ENCODE measurements around the gene MAP6D1.

The MAP6D1 gene

DNA sequence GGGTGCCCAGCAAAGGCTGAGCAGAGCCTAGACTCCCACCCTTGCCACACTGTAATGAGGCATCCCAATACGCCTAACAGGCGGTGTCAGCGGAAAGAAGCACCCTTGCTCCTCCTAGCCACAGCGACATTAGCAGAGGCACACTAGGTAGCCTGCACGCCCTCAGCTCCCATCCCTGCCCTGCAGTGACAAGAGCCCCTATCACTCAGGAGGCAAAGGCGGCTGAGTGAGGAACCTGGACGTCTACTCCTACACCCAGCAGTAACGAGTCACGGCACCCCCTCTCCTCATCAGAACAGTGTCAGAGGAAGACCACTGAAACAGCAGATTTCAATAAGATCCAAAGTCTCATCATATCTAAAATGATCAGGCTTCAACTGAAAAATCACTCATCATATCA lies 12.0 kb upstream of the MAP6D1 start:
- Histone ChIP-seq H3K27ac (ENCODE audit: low read length) (no peak overlapping the region), H4K20me1 (ENCODE audit: insufficient read depth, low read length) (no peaks in the 10 kb centered on the region), H3K9ac (ENCODE audit: low read length) (no peak overlapping the region), H3K4me1 (ENCODE audit: low read length) (no peaks in the 10 kb centered on the region), H3K9me3 (replicated peaks; ENCODE audit: insufficient read depth, low read length) (no peaks in the 10 kb centered on the region), H3K9me2 (replicated peaks; ENCODE audit: insufficient read depth, low read length) (no peaks in the 10 kb centered on the region), H2AFZ (ENCODE audit: low read length) (no peak overlapping the region), H3K79me2 (ENCODE audit: low read length) (0 out of 2 replicates have a peak, but pooled peaks cover 4% of the 10 kb centered on the region), H3K4me2 (ENCODE audit: low read depth, low read length) (no peak overlapping the region), H3F3A (ENCODE audit: insufficient read depth, low read length) (no peaks in the 10 kb centered on the region), H3K27me3 (replicated peaks; ENCODE audit: insufficient read depth, low read length) (no peaks in the 10 kb centered on the region), H3K4me3 (ENCODE audit: low read length) (no peak overlapping the region), H3K36me3 (replicated peaks; ENCODE audit: insufficient read depth, low read length) (no peaks in the 10 kb centered on the region; the same call in 1 of the 2 replicates)
- no peak for TF ChIP-seq EZH2phosphoT487 (IDR thresholded peaks at IDR 0.05; ENCODE audit: low read length)
- no peak for TF ChIP-seq CTCF (IDR thresholded peaks at IDR 0.05; ENCODE audit: low read length)
- no peak for TF ChIP-seq EZH2 (optimal IDR thresholded peaks at IDR 0.05; ENCODE audit: low read depth, low read length)
- DNase-seq: no peak

GRCh38 chr3:183833516-183833915 lies 8.1 kb upstream of the MAP6D1 start:
- H3K4me3 ChIP-seq (ENCODE audit: low read length): no peak overlapping the region
- H3K4me2 ChIP-seq (ENCODE audit: low read depth, low read length): no peak overlapping the region
- no peaks in the 10 kb centered on the region for H4K20me1 ChIP-seq (ENCODE audit: insufficient read depth, low read length)
- no peak overlapping the region for H2AFZ ChIP-seq (ENCODE audit: low read length)
- no peaks in the 10 kb centered on the region for H3F3A ChIP-seq (ENCODE audit: insufficient read depth, low read length)
- TF ChIP-seq EZH2 (optimal IDR thresholded peaks at IDR 0.05; ENCODE audit: low read depth, low read length) (no peak), EZH2phosphoT487 (IDR thresholded peaks at IDR 0.05; ENCODE audit: low read length) (no peak), CTCF (IDR thresholded peaks at IDR 0.05; ENCODE audit: low read length) (no peak)
- no peaks in the 10 kb centered on the region for H3K9me2 ChIP-seq (replicated peaks; ENCODE audit: insufficient read depth, low read length)
- DNase-seq: no peak
- H3K27me3 ChIP-seq (replicated peaks; ENCODE audit: insufficient read depth, low read length): no peaks in the 10 kb centered on the region
- H3K9ac ChIP-seq (ENCODE audit: low read length): no peak overlapping the region
- H3K36me3 ChIP-seq (replicated peaks; ENCODE audit: insufficient read depth, low read length): no peaks in the 10 kb centered on the region
- H3K9me3 ChIP-seq (replicated peaks; ENCODE audit: insufficient read depth, low read length): no peaks in the 10 kb centered on the region
- no peaks in the 10 kb centered on the region for H3K4me1 ChIP-seq (ENCODE audit: low read length)
- no peak overlapping the region for H3K27ac ChIP-seq (ENCODE audit: low read length)
- 0 out of 2 replicates have a peak, but pooled peaks cover 4% of the 10 kb centered on the region for H3K79me2 ChIP-seq (ENCODE audit: low read length)

DNA sequence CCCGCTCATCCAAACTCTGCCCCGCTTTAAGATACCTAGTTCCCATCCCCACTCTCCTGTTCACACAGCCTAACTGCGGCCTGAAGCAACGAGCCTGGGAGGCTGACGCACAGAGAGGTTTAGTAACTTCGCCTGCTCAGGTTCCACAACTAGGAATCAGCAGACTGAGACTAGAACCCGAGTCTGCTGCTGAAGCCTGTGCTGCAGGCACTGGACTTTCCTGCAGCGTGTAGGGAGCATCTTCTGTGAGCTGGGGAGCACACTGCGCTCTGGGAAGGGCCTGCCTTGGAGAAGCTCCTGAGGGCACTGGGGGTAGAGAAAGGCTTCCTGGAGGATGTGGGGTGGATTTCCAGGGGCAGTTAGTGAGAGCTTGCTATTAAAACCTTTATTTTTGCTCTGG lies 4.8 kb upstream of the MAP6D1 start:
- Histone ChIP-seq H4K20me1 (ENCODE audit: insufficient read depth, low read length) (no peaks in the 10 kb centered on the region), H2AFZ (ENCODE audit: low read length) (no peak overlapping the region), H3K4me2 (ENCODE audit: low read depth, low read length) (no peak overlapping the region), H3K9ac (ENCODE audit: low read length) (no peak overlapping the region), H3K9me3 (replicated peaks; ENCODE audit: insufficient read depth, low read length) (no peaks in the 10 kb centered on the region), H3K9me2 (replicated peaks; ENCODE audit: insufficient read depth, low read length) (no peaks in the 10 kb centered on the region), H3K27ac (ENCODE audit: low read length) (no peak overlapping the region), H3K36me3 (replicated peaks; ENCODE audit: insufficient read depth, low read length) (no peaks in the 10 kb centered on the region), H3K4me1 (ENCODE audit: low read length) (no peaks in the 10 kb centered on the region), H3K79me2 (ENCODE audit: low read length) (no peaks in the 10 kb centered on the region), H3K27me3 (replicated peaks; ENCODE audit: insufficient read depth, low read length) (no peaks in the 10 kb centered on the region), H3F3A (ENCODE audit: insufficient read depth, low read length) (no peaks in the 10 kb centered on the region), H3K4me3 (ENCODE audit: low read length) (no peak overlapping the region)
- no peak for DNase-seq
- TF ChIP-seq CTCF (IDR thresholded peaks at IDR 0.05; ENCODE audit: low read length) (no peak), EZH2phosphoT487 (IDR thresholded peaks at IDR 0.05; ENCODE audit: low read length) (no peak), EZH2 (optimal IDR thresholded peaks at IDR 0.05; ENCODE audit: low read depth, low read length) (no peak)
